HG03460 (cell line): ENCODE measurements around the gene SEH1L.
"Not testable (repeated sequence)": the region's sequence is repeated elsewhere in the genome, so short reads cannot be mapped to it uniquely, and the experiment has no call there.

ENCODE experiments used
- ATAC-seq: cut with Tn5 transposase; IDR thresholded peaks from one replicate; pipeline ENCODE4 v1.9.1; 2021; ENCODE audit not compliant: unreplicated experiment

The SEH1L gene

GRCh38 chr18:12947285-12948049, at the start of gene SEH1L:
SEH1L (plus strand) TSS chr18:12948011; CDS start chr18:12948122, 111 bp downstream.
- ATAC-seq, result peak; percentile 76

- ATAC-seq, result not testable (repeated sequence)
Observed at GRCh38 chr18:12901208-12901607, 46.6 kb upstream of the SEH1L start.

- no peak for ATAC-seq
Observed at GRCh38 chr18:12904012-12904516, 43.7 kb upstream of the SEH1L start.

- ATAC-seq, result no peak
Observed at GRCh38 chr18:12906119-12906518, 41.7 kb upstream of the SEH1L start.

- ATAC-seq, result no peak
Observed at GRCh38 chr18:12906773-12907172, 41.0 kb upstream of the SEH1L start.

- ATAC-seq, result no peak
Observed at GRCh38 chr18:12907258-12907925, 40.4 kb upstream of the SEH1L start.

- ATAC-seq, result no peak
Observed at GRCh38 chr18:12908706-12909105, 39.1 kb upstream of the SEH1L start.

GRCh38 chr18:12911025-12911928, 36.5 kb upstream of the SEH1L start:
- ATAC-seq, result no peak

GRCh38 chr18:12911929-12912703, 35.7 kb upstream of the SEH1L start:
- no peak for ATAC-seq

GRCh38 chr18:12921178-12921577, 26.6 kb upstream of the SEH1L start:
- ATAC-seq, result no peak

- ATAC-seq, result no peak
Observed at GRCh38 chr18:12922266-12922665, 25.5 kb upstream of the SEH1L start.

GRCh38 chr18:12924616-12925015, 23.2 kb upstream of the SEH1L start:
- no peak for ATAC-seq

GRCh38 chr18:12928206-12928605, 19.6 kb upstream of the SEH1L start:
- no peak for ATAC-seq

- ATAC-seq, result no peak
Observed at GRCh38 chr18:12928641-12929040, 19.2 kb upstream of the SEH1L start.

GRCh38 chr18:12929477-12930083, 18.2 kb upstream of the SEH1L start:
- no peak for ATAC-seq

- ATAC-seq, result no peak
Observed at GRCh38 chr18:12930376-12930775, 17.4 kb upstream of the SEH1L start.

GRCh38 chr18:12930908-12931307, 16.9 kb upstream of the SEH1L start:
- no peak for ATAC-seq

GRCh38 chr18:12933327-12933726, 14.5 kb upstream of the SEH1L start:
- no peak for ATAC-seq

- ATAC-seq, result no peak
Observed at GRCh38 chr18:12934454-12935071, 13.2 kb upstream of the SEH1L start.

GRCh38 chr18:12939162-12939561, 8.6 kb upstream of the SEH1L start:
- no peak for ATAC-seq
